COR-L47 (cell line): ENCODE data around the gene DNMT1.

Experiments used
- DNase-seq: peaks from one replicate; lab custom pipeline; 2025; lab: John Stamatoyannopoulos, UW

Gene DNMT1

DNA sequence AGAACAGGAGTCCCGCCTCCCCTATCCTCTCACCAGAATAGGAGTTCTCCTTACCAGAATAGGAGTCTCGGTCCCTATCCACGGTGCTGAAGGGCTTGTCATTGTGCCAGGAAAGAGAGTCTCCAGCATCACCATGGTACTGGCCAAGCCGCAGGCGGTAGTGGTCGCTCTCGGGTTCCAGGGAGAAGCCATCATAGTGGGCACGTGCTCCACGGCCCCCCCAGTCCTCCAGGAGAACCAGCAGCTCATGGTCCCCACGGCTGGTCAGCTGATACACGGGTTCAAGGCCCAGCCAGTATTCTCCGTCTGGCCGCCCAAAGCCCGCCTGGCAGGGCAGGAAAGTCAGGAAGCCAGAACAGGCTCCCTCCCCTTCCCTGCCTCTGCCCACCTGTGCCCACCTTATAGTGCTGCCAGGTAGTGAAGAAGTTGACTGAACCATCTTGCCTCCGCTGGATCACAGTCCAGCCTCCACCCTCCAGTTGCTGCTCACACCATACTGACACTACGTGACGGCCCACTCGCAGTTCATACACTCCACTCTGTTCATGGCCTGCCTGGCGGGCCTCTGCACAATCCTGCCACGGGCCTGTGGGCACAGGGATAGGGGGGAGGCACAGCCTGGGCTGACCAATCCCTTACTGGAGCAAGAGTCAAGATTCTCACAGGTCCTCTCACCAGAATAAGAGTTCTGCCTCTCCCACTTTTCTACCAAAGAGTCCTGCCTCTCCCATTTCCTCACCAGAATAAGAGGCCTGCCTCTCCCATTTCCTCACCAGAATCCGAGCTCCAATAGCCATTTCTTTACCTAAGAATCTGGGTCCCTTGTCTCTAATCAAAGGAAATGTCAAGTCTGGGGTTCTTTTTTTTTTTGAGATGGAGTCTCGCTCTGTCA, 101.2 kb downstream of the DNMT1 start:
- DNase-seq: no peak

DNA sequence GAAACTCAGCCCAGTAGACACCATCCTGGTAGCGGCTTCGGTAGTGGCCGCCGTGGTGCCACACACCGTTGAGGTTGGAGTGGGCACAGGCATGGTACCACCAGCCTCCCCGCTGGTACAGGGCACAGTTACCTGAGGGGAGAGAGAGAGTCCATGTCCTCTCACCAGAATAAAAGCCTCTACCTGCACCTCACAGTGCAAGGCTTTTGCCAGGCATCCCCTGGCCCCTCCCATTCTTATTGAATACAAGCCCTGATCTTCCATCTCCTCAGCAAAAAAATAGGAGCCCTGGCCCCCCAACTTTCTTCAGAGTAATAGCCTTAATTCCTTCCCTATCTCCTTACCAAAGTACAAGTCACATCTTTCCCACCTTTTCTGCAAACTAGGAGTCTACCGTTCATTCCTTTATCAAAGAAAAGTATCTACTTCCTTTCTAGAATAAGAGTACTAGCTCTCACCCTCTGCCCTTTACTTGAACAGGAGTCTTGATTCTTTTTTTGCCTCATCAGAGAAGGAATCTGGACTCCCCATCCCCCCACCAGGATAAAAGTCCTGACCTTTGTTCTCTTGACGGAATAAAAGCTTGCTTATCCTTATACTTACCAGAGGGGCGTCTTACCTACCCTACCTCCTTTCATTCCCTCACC, 102.0 kb downstream of the DNMT1 start:
- no peak for DNase-seq

DNA sequence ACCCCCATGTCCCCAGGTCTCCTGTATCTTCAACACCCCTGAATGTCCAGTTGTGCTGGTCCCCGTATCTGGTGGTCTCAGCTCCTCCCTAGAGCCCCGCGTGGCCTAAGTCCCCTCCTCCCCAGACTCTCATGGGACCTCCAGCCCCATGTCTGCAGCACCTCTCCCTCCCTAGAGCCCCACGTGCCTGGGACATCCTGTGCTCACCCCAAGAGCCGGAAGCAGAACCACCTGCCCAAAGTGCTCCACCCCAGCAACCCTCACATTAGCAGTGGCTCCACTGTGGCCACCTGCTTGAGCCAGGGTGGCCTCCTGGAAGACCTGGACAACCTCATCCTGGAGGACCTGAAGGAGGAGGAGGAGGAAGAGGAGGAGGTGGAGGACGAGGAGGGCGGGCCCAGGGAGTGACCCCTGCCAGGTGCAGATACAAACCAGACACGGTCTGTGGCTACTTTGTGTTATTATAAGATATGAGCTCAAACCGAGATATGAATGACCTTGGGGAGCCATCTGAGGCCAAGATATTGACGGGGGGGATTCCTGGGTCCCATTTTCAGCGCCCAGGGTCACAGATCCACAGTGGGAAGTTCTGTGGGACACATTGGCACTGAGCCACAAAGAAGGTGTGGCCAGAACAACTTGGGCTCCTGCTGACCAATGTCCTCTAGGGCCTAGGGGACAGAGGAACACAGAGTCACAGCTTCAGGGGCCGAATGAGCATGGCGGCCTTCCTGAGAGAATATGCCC, 102.7 kb downstream of the DNMT1 start:
- no peak for DNase-seq

DNA sequence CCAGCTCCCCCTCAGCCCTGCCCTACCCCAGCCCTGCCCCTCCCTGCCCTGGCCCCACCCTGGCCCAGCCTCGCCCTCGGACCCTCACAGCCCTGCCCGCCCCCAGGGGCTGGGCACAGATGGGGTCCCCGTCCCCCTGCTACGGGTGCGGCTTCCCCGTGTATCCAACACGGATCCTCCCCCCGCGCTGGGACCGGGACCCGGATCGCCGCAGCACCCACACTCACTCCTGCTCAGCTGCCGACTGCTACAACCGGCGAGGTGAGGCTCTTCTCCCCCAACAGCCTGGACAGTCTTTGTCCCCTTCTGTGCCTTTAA, 103.4 kb downstream of the DNMT1 start:
- no peak for DNase-seq

DNA sequence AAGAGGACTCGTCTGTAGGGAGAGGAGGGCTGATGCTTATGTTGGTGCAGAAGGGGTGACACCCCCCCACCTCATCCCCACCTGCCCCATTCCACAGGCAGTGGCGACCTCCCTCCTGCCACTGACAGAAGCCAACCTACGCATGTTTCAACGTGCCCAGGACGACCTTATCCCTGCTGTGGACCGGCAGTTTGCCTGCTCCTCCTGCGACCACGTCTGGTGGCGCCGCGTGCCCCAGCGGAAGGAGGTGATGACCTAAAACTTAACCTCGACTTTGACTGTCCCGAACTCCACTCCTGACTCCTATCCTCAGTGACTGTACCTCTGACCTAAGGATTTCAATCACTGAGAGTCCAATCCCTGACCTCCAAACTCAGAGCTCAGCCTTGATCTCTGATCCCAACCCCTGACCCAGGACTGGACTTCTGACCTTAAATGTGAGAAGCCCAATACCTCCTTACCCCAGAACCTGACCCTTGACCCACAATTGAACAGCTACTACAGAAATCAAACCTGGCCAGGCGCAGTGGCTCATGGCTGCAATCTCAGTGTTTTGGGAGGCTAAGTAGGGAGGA, 104.9 kb downstream of the DNMT1 start:
- DNase-seq: no peak

DNA sequence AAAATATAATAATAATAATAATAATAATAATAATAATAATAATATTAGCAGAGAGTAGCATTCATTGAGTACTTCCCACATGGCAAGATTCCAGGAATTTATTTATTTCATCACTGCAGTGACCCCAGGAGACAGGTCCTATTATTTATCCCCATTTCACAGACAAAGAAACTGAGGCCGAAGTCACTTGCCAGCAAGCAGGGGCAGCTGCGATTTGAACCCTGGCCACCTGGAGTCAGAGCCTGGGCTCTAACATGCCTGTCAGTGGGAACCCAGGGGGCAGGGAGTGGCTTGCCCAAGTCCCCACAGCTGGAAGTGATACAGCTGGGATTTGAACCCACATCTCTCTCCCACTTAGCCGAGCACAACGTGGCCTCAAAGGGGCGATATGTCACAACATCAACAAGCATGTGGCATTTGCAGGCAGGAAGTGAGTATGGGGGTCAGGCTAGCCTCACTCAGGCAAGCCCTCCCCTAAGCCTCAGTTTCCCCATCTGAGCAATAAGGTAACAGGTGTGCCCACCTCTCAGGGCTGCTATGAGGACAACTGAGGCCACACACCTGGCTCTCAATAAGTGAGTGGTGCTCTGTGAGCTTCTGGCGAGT, 105.7 kb downstream of the DNMT1 start:
- no peak for DNase-seq

DNA sequence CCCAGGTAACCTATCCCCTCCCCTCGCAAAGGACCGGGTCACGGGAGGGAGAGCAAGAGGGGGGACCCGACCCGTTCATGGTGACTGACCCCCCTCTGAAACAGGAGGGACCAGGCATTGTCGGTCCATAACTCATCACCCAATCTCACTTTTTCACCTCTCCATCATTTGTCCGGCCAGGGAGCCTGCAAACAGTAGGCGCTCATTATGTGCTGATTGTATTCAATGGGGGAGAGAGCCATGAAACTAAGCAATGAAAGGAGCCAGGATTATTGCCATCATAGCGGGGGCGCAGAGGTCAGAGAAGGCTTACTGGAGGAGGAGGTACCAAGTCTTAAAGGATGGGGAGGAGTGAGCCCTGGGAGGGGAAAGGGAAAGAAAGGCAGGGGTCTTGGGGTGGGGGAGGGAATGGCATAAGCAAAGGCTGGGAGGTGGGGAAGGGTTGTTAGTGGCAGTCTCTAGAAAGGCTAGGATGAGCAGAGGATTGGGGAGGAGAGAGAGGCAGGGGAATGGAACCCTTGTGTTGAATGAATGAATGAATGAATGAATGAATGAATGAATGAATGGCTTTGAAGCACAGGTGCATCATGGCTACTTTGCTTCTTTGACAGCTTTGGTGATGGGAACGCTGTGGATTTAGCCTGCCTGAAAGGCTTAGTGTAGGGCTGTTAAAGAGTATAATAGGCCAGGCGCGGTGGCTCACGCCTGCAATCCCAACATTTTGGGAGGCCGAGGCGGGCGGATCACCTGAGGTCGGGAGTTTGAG, 107.3 kb downstream of the DNMT1 start:
- no peak for DNase-seq

DNA sequence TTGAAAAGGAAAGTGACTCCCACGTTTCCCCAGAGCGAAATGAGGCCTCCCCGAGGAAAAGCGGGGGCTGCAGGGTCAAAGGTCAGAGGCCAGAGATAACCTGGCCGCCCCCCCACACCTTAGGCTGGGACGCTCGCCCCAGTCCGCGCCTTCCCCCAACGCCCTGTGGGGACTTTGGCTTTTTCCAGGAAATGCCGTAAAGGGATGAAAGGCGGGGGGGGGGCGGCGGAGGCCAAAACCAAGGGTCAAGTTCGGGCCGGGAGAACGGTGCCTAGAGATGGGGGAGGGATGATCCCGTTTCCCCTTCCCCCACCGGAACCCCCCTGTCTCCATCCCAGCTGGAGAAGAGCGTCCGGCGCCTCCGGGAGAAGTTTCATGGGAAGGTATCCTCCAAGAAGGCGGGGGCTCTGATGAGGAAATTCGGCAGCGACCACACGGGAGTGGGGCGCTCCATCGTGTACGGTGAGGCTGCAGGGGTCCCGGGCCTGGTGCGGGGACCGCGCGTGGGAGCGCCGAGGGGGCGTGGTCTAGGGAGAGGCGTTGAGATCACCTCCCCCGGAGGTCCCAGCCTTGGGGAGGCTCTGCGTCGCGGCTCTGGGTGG, 108.1 kb downstream of the DNMT1 start:
- no peak for DNase-seq

DNA sequence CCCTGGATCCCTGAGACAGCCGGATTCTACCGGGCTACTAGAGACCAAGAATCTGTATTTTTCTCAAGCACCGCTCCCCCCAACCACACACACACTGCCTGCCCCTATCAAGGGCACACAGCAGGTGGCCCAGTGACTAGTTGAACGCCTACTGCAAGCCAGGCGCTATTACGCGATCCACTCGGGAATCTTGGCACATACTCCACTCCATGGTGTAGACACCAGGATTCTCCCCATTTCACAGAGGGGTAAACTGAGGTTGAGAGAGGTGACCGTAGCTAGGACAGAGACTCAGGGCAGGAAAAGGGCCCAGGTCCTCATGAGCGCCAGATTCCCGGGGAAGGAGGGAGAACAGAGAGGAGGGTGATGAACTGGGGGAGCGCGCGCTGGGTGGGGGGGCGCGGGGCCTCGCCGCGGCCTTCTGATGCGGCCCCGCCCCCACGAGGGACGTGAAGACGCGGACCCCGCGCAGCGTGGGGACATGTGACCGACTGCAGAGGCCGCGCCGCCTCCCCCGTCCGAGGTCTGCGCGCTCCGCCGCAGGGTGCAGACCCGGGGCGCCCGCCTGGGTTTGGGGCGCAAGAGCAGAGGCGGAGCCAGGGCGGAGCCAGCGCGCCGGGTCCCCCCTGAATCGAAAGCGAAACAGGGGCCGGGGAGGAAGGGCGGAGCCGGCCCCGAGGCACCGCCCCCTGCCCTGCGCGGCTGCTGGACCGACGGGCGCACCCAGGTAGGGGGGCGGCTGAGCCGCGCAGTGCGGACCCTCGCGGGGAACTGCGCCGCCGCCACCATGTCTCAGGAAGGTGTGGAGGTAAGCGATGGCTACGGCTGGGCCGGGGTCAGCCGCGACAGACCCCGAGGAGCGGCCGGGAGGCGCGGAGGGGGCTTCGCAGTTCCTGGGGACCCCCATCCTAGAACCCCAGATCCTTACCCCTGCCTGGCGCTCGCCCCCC, 108.8 kb downstream of the DNMT1 start, which contains the start of gene SHFL:
Gene SHFL (plus strand): TSS at position 677 of the 950 bp plus-strand sequence. CDS start 111 bp downstream, at position 788.
- DNase-seq: peak; percentile 49

DNA sequence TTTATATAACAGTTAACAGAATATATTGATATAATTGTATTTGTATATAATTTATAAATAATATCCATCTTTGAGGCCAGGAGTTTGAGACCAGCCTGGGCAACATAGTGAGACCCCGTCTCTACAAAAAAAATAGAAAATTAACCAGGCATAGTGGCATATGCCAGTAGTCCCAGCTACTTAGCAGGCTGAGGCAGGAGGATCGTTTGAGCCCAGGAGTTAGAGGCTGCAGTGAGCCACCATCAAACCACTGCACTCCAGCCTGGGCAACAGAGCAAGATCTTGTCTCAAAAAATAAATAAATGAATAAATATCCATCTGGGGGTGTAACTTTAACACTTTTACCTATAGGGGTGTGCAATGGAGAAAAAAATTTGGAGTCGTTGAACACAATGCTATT, 110.0 kb downstream of the DNMT1 start:
- DNase-seq: no peak

DNA sequence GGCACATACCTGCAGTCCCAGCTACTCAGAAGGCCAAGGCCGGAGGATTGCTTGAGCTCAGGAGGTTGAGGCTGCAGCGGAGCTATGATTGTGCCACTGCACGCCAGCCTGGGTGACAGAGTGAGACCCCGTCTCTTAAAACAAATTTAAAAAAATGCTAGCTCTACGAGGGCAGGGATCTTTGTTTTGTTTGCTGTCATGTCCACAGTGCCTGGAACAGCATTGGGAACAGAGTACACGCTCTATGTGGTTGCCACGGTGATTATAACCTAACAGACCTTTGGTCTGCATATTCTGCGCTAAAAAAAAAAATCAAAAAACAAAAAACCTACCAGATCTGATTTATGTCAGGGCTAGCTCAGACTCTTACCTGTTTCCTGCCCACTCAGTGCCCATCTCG, 110.8 kb downstream of the DNMT1 start:
- no peak for DNase-seq
